ENCODE data around the gene REEP3. TPM values are rescaled to one million over a fixed set of nuclear protein-coding genes. Genes with fewer than 3 reads are reported as not detected.

REEP3 gene
- total RNA-seq, 4 donors from 2014 or later: 63.4 to 79.6 (median 73.1) TPM

DNA sequence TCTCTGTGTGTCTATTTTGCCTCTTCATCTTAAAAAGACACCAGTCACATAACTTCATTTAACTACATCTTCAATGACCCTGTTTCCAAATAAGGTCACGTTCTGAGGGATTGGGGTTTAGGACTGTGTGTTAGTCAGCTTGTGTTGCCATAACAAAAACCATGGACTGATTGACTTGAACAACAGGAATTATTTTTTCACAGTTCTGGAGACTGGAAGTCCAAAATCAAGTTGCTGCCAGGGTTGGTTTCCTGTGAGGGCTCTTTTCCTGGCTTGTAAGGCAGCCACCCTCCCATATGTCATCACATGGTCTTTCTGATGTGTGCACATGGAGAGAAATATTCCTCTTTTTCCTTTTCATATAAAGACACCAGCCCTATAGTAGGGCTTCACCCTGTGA lies 55.3 kb downstream of the REEP3 start:
- H3K4me3 ChIP-seq (replicated peaks in 1 of 3): no peak overlapping the region
- peaks cover 41 to 44% of the 10 kb centered on the region in 2 donors for H3K4me1 ChIP-seq
- H3K36me3 ChIP-seq: no peaks in the 10 kb centered on the region
- TF ChIP-seq, protein P1, sequence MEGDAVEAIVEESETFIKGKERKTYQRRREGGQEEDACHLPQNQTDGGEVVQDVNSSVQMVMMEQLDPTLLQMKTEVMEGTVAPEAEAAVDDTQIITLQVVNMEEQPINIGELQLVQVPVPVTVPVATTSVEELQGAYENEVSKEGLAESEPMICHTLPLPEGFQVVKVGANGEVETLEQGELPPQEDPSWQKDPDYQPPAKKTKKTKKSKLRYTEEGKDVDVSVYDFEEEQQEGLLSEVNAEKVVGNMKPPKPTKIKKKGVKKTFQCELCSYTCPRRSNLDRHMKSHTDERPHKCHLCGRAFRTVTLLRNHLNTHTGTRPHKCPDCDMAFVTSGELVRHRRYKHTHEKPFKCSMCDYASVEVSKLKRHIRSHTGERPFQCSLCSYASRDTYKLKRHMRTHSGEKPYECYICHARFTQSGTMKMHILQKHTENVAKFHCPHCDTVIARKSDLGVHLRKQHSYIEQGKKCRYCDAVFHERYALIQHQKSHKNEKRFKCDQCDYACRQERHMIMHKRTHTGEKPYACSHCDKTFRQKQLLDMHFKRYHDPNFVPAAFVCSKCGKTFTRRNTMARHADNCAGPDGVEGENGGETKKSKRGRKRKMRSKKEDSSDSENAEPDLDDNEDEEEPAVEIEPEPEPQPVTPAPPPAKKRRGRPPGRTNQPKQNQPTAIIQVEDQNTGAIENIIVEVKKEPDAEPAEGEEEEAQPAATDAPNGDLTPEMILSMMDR (IDR thresholded peaks at IDR 0.05): no peak
- TF ChIP-seq POLR2A (IDR thresholded peaks at IDR 0.05): no peak
- DNase-seq: no peak
- intact Hi-C loops (cut with DNase I): no loop called here
- H3K27ac ChIP-seq: peak overlapping the region in 1 of 3 donors; percentile 94
- no peaks in the 10 kb centered on the region for H3K9me3 ChIP-seq
- 84 to 94% methylated on average over 1 of the region's 1 CpG for WGBS, 2 donors
- no peaks in the 10 kb centered on the region for H3K27me3 ChIP-seq

DNA sequence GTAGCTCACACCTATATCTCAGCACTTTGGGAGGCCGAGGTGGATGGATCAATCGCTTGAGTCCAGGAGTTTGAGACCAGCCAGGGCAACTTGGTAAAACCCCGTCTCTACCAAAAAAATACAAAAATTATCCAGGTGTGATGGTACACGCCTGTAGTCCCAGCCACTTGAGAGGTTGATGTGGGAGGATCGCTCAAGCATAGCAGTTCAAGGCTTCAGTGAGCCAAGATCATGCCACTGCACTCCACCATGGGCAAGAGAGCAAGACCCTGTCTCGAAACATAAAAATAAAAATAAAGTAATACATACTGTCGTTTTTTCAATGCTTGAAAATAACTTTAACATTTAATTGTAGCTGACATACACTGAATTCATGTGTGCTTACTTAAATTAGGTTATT lies 57.3 kb downstream of the REEP3 start:
- WGBS, 2 donors: 57 to 60% methylated on average over 7 of the region's 7 CpGs
- no peak overlapping the region for H3K4me3 ChIP-seq (replicated peaks in 1 of 3)
- TF ChIP-seq POLR2A (IDR thresholded peaks at IDR 0.05): no peak
- TF ChIP-seq, protein P1 (IDR thresholded peaks at IDR 0.05): no peak
- peaks cover 34% of the 10 kb centered on the region in 2 donors for H3K4me1 ChIP-seq
- H3K27me3 ChIP-seq: no peaks in the 10 kb centered on the region
- peak overlapping the region in 2 of 3 donors; percentile 35 to 45 for H3K27ac ChIP-seq
- H3K36me3 ChIP-seq: no peaks in the 10 kb centered on the region
- H3K9me3 ChIP-seq: no peaks in the 10 kb centered on the region
- intact Hi-C loops (cut with DNase I): no loop called here
- DNase-seq: peak; percentile 55 to 75

DNA sequence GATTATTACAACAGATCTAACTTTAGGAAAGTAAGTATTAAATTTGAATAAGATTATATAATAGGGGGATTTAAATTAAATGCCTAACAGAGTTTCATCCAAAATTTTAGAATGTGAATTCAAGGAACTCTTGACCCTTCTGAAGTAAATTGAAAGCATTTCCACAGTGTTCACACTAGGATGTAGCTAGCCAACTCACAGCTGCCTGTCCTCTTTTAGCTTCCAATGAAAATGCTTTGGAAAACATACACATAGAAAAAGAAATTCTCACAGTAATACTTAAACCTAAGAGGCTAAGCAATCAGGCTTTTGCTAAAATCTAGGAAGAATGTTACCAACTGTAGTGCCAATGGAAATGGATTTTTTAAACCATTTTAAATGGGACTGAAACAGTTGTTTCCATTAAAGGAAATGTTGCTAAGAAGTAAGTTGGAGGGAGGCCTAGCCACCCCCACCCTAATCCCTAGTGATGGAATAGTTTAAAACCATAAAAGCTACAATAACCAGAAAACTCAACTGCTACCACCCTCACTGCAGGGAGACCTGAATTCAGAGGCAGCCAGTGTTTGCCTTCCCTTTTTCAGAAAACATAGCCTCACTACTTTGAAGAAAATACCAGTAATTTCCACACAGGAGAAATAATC lies 58.3 kb downstream of the REEP3 start:
- TF ChIP-seq, protein P1 (IDR thresholded peaks at IDR 0.05): no peak
- TF ChIP-seq POLR2A (IDR thresholded peaks at IDR 0.05): no peak
- no peaks in the 10 kb centered on the region for H3K9me3 ChIP-seq
- intact Hi-C loops (cut with DNase I): no loop called here
- no peak for DNase-seq
- H3K36me3 ChIP-seq: no peaks in the 10 kb centered on the region
- H3K4me3 ChIP-seq (replicated peaks in 1 of 3): no peak overlapping the region
- H3K4me1 ChIP-seq: peaks cover 24 to 32% of the 10 kb centered on the region in 2 donors
- peak overlapping the region; percentile 4 to 45 (median 35) for H3K27ac ChIP-seq
- no peaks in the 10 kb centered on the region for H3K27me3 ChIP-seq

- no peaks in the 10 kb centered on the region for H3K27me3 ChIP-seq
- no peaks in the 10 kb centered on the region for H3K9me3 ChIP-seq
- H3K36me3 ChIP-seq: no peaks in the 10 kb centered on the region
- H3K4me3 ChIP-seq (replicated peaks in 1 of 3): no peak overlapping the region
- intact Hi-C loops (cut with DNase I): no loop called here
- 91 to 93% methylated on average over 8 of the region's 8 CpGs for WGBS, 2 donors
- DNase-seq: no peak
- peaks cover 27 to 33% of the 10 kb centered on the region in 2 donors for H3K4me1 ChIP-seq
- TF ChIP-seq POLR2A (IDR thresholded peaks at IDR 0.05): no peak
- TF ChIP-seq, protein P1 (IDR thresholded peaks at IDR 0.05): no peak
- no peak overlapping the region for H3K27ac ChIP-seq
Observed at GRCh38 chr10:63582690-63583089, 61.5 kb downstream of the REEP3 start.

GRCh38 chr10:63583397-63583796 lies 62.2 kb downstream of the REEP3 start:
- TF ChIP-seq, protein P1 (IDR thresholded peaks at IDR 0.05): no peak
- no peak for TF ChIP-seq POLR2A (IDR thresholded peaks at IDR 0.05)
- peaks cover 27 to 33% of the 10 kb centered on the region in 2 donors for H3K4me1 ChIP-seq
- no peak for DNase-seq
- 82 to 87% methylated on average over 3 of the region's 3 CpGs for WGBS, 2 donors
- no peak overlapping the region for H3K4me3 ChIP-seq (replicated peaks in 1 of 3)
- no peaks in the 10 kb centered on the region for H3K27me3 ChIP-seq
- no peaks in the 10 kb centered on the region for H3K36me3 ChIP-seq
- intact Hi-C loops (cut with DNase I): no loop called here
- H3K9me3 ChIP-seq: no peaks in the 10 kb centered on the region
- no peak overlapping the region for H3K27ac ChIP-seq

All from thyroid gland (tissue), 4 donors.